Prostate gland (tissue), 2 donors: ENCODE measurements around the gene MNX1. TPM values are rescaled to one million over a fixed set of nuclear protein-coding genes. Genes with fewer than 3 reads are reported as not detected.

Experiments
- DNase-seq: peaks from one replicate; pipeline ENCODE4 v3.0.0-alpha.2; 2019; ENCODE audit warnings: low spot score
- H3K27ac ChIP-seq, 2 donors: fragments of 200-600 bp; sonication (generic); 2 replicates each; pipeline ENCODE4 v1.5.1; 2017 to 2019
- H3K27me3 ChIP-seq: fragments of 200-600 bp; sonication (generic); replicated peaks from 2 replicates; pipeline ENCODE4 v1.5.1; 2019; ENCODE audit not compliant: insufficient read depth
- H3K36me3 ChIP-seq, 2 donors: fragments of 200-600 bp; sonication (generic); 1 replicate in 1 of 2; 2 replicates in 1 of 2; pipeline versions ENCODE4 v1.5.1 to v1.8.1; 2017 to 2019
- H3K4me1 ChIP-seq: fragments of 200-600 bp; sonication (generic); replicated peaks from 2 replicates; pipeline ENCODE4 v1.5.1; 2019
- H3K4me3 ChIP-seq, 2 donors: fragments of 200-600 bp; sonication (generic); 2 replicates each; pipeline ENCODE4 v1.5.1; 2017 to 2019
- H3K9me3 ChIP-seq: fragments of 200-600 bp; sonication (generic); 2 replicates; pipeline ENCODE4 v1.5.1; 2017
- POLR2A ChIP-seq: fragments of 450-650 bp; IDR thresholded peaks from one replicate; pipeline ENCODE4 v1.6.1; 2016; ENCODE audit warnings: antibody characterized with exemption, mild to moderate bottlenecking
- POLR2AphosphoS5 ChIP-seq: sonication (generic); formaldehyde crosslinking; IDR thresholded peaks from one replicate; pipeline ENCODE4 v1.6.1; 2017; ENCODE audit warnings: antibody characterized with exemption
- WGBS: methylation state at CpG from one replicate; pipeline ENCODE4 v1.1.5; 2018; 5-methylcytosine and 5-hydroxymethylcytosine counted together
- intact Hi-C: fragments of 100-400 bp; cut with DNase I; formaldehyde crosslinking; loops from one replicate; pipeline ENCODE4 v1.14.2; 2022
- total RNA-seq, 2 donors: library from RNA; depleted of rRNA; stranded (reverse); fragments of >200 nt; gene quantifications; one replicate each; pipeline ENCODE4 v1.1.0, GENCODE V29; 2016
- TF ChIP-seq, protein P1 (sequence below), 4 experiments: fragments of 200-600 bp in 2 of 4; fragments of 450-650 bp in 2 of 4; sonication (generic) in 2 of 4; IDR thresholded peaks; 1 replicate in 3 of 4; 2 replicates in 1 of 4; pipeline ENCODE4 v1.5.1; 2016 to 2019; ENCODE audit warnings: antibody characterized with exemption in 4 of 4, mild to moderate bottlenecking in 2 of 4, moderate library complexity in 2 of 4

The MNX1 gene
- total RNA-seq, 2 donors from 2014 or later: 2.2 to 2.9 TPM

DNA sequence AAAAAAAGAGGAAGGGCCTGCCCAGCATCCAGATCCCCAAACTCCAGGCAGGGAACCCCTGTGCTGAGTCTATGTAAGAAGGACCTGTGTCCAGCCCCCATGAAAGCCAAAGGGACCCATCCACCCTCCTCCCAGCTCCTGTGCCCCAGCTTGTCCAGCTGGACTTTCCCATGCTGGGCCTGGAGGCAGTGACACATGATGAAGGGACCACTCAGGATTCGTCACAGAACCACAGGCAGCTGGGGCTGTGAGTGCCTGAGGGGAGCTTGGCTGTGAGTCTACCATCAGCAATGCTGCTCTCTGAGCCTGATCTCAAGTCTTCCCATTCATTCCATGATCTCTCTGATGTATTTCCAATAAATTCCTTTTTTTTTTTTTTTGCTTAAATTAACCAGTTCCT lies 36.2 kb upstream of the MNX1 start:
- Histone ChIP-seq H3K27me3 (no peaks in the 10 kb centered on the region), H3K36me3 (no peaks in the 10 kb centered on the region)
- no peak for DNase-seq

DNA sequence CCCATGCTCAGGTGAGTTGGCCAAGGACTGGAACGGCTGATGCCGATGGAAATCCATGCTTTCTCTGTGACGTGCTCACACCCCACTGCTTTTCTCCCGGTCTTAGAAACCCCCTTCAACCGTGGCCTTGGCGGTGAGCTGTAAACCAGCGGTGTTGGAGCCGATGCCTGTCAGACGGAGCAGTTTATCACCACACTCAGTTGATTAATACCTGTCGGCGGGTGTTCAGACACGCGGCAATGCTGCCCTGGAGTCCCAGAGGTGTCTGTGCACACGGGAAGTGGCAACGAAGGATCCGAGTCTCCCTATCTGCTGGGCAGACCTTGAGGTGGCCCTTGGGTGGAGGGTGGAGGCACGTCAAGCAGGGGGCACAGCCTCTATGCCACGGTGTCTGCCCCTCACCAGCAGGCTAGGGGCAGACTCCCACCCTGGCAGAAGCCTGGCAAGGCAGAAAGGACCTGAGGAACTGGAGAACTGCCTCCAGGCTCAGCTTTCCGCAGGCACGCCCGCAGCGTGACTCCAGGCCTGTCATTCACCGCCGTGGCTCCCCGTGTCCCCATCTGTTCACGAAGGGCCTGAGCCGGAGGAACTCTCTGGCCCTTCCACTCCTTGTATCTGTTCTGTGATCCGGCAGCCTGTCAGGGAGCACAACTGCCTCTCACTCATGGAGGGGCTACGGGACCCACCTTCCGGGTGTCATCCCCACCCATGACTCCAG lies 34.6 kb upstream of the MNX1 start:
- 70% methylated on average over 30 of the region's 30 CpGs for WGBS
- H3K27me3 ChIP-seq: no peaks in the 10 kb centered on the region
- intact Hi-C loops: no loop called here
- TF ChIP-seq POLR2A: no peak
- TF ChIP-seq, protein P1, sequence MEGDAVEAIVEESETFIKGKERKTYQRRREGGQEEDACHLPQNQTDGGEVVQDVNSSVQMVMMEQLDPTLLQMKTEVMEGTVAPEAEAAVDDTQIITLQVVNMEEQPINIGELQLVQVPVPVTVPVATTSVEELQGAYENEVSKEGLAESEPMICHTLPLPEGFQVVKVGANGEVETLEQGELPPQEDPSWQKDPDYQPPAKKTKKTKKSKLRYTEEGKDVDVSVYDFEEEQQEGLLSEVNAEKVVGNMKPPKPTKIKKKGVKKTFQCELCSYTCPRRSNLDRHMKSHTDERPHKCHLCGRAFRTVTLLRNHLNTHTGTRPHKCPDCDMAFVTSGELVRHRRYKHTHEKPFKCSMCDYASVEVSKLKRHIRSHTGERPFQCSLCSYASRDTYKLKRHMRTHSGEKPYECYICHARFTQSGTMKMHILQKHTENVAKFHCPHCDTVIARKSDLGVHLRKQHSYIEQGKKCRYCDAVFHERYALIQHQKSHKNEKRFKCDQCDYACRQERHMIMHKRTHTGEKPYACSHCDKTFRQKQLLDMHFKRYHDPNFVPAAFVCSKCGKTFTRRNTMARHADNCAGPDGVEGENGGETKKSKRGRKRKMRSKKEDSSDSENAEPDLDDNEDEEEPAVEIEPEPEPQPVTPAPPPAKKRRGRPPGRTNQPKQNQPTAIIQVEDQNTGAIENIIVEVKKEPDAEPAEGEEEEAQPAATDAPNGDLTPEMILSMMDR (IDR thresholded peaks at IDR 0.05): no peak
- TF ChIP-seq POLR2AphosphoS5: no peak
- H3K4me3 ChIP-seq: no peak overlapping the region
- DNase-seq: no peak
- H3K36me3 ChIP-seq: no peaks in the 10 kb centered on the region
- H3K9me3 ChIP-seq: no peaks in the 10 kb centered on the region
- H3K27ac ChIP-seq: no peak overlapping the region
- H3K4me1 ChIP-seq: no peaks in the 10 kb centered on the region

More for the DNA sequence above, 36.2 kb upstream of the MNX1 start:
- TF ChIP-seq, protein P1 (IDR thresholded peaks at IDR 0.05): no peak
- TF ChIP-seq POLR2AphosphoS5 (no peak), POLR2A (no peak)
- WGBS: 70% methylated on average over 1 of the region's 1 CpG
- H3K4me3 ChIP-seq: no peak overlapping the region
- intact Hi-C loops: no loop called here
- no peak overlapping the region for H3K27ac ChIP-seq
- no peaks in the 10 kb centered on the region for H3K4me1 ChIP-seq
- H3K9me3 ChIP-seq: no peaks in the 10 kb centered on the region

DNA sequence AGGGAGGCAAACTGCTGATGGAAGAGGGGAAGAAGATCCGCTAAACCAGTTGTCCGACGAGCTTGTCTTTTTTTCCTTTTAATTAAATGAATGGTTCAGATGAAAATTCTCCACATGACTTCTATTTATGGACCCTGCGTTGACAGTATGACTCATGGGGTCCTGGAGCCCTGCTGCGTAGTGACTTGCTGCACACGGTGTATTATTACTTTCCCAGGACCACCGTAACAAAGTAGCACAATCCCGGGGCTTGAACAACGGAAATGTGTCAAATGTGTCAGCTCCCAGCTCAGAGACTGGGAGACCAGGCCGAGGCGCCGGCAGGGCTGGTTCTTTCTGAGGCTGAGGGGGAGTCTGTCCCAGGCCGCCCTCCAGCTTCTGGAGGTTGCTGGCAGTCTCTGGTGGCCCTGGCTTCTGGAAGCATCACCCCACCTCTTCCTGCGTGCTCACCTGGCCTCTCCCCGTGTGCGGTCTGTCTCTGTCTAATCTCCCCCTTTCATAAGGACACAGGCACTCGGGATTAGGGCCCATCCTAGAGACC lies 33.8 kb upstream of the MNX1 start:
- WGBS: 76% methylated on average over 16 of the region's 17 CpGs
- no peaks in the 10 kb centered on the region for H3K27me3 ChIP-seq
- no peaks in the 10 kb centered on the region for H3K4me1 ChIP-seq
- no peak for DNase-seq
- H3K4me3 ChIP-seq: no peak overlapping the region
- no peak overlapping the region for H3K27ac ChIP-seq
- intact Hi-C loops: no loop called here
- H3K9me3 ChIP-seq: no peaks in the 10 kb centered on the region
- TF ChIP-seq POLR2A (no peak), POLR2AphosphoS5 (no peak)
- TF ChIP-seq, protein P1 (IDR thresholded peaks at IDR 0.05): no peak
- no peaks in the 10 kb centered on the region for H3K36me3 ChIP-seq

DNA sequence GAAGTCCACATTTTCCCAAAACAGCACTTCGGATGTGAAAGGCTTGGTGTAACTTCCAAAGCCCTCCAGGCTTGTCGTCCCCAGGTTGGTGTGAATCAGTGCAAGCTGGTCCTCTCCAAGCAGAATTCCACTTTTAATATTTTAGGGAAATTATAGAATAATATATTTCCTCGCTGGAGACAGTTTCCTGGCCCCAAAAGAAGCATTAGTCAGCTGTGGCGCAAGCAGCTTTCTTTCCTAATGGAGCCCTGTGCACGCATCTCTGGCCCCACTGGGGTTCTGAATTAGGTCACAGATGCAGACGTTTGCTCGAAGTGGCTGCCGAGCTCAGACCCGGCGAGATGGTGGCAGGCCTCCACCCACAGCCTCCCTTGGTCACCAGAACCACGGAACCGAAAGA lies 33.3 kb upstream of the MNX1 start:
- H3K9me3 ChIP-seq: no peaks in the 10 kb centered on the region
- H3K4me3 ChIP-seq: no peak overlapping the region
- TF ChIP-seq POLR2AphosphoS5 (no peak), POLR2A (no peak)
- TF ChIP-seq, protein P1 (IDR thresholded peaks at IDR 0.05): no peak
- no peaks in the 10 kb centered on the region for H3K27me3 ChIP-seq
- WGBS: 68% methylated on average over 12 of the region's 12 CpGs
- no peak overlapping the region for H3K27ac ChIP-seq
- no peaks in the 10 kb centered on the region for H3K36me3 ChIP-seq
- H3K4me1 ChIP-seq: no peaks in the 10 kb centered on the region
- no peak for DNase-seq
- intact Hi-C loops: no loop called here
